Measurements from ENCODE around the gene CECR2.

CECR2 gene

GRCh38 chr22:17471886-17472535 lies 102.8 kb downstream of the CECR2 start:
- H3K27me3 ChIP-seq (ENCODE audit: control insufficient read depth, low read length), result no peaks in the 10 kb centered on the region
- no peak overlapping the region for H3K27ac ChIP-seq (ENCODE audit: low read depth, low read length)
- H3K79me2 ChIP-seq (ENCODE audit: control insufficient read depth, low read length), result peaks cover 36% of the 10 kb centered on the region
- H3F3A ChIP-seq (ENCODE audit: control insufficient read depth, insufficient read depth), result no peaks in the 10 kb centered on the region
- H3K9me3 ChIP-seq (ENCODE audit: control insufficient read depth, insufficient read depth, low read length), result no peaks in the 10 kb centered on the region
- H3K9me2 ChIP-seq (replicated peaks; ENCODE audit: control insufficient read depth, low read length), result no peaks in the 10 kb centered on the region
- TF ChIP-seq EZH2phosphoT487 (IDR thresholded peaks at IDR 0.05; ENCODE audit: borderline replicate concordance, low read length), result no peak
- TF ChIP-seq, protein P1, sequence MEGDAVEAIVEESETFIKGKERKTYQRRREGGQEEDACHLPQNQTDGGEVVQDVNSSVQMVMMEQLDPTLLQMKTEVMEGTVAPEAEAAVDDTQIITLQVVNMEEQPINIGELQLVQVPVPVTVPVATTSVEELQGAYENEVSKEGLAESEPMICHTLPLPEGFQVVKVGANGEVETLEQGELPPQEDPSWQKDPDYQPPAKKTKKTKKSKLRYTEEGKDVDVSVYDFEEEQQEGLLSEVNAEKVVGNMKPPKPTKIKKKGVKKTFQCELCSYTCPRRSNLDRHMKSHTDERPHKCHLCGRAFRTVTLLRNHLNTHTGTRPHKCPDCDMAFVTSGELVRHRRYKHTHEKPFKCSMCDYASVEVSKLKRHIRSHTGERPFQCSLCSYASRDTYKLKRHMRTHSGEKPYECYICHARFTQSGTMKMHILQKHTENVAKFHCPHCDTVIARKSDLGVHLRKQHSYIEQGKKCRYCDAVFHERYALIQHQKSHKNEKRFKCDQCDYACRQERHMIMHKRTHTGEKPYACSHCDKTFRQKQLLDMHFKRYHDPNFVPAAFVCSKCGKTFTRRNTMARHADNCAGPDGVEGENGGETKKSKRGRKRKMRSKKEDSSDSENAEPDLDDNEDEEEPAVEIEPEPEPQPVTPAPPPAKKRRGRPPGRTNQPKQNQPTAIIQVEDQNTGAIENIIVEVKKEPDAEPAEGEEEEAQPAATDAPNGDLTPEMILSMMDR (IDR thresholded peaks at IDR 0.05; ENCODE audit: low read depth, low read length, poor library complexity, severe bottlenecking), result no peak
- no peaks in the 10 kb centered on the region for H3K36me3 ChIP-seq (ENCODE audit: control insufficient read depth, low read length)
- no peak overlapping the region for H3K4me3 ChIP-seq (ENCODE audit: low read length)
- peaks cover 18% of the 10 kb centered on the region for H3K4me1 ChIP-seq (ENCODE audit: control insufficient read depth, low read length)
- H4K20me1 ChIP-seq (ENCODE audit: control insufficient read depth, insufficient read depth, low read depth, low read length), result no peaks in the 10 kb centered on the region
- no peak overlapping the region for H3K4me2 ChIP-seq (ENCODE audit: low read length)

DNA sequence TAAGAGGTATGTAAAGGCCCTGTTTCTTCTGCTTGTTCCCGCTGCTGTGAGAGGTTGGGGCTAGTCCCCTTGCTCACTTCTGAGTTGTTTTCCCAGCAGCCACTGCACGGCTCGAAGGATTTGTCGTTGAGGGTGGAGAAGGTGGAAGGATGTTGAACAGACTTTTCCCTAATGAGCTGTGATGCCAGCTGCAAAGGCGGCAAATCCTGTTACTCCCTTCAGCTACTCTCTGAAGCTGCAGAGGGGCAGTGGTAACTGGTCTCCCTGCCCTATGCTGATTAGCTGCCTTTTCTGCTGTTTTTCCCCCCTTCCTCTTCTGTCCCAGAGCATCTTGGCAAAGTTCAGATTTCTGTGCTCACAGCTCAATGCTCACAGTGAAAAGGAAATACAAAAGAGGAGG lies 103.7 kb downstream of the CECR2 start:
- Histone ChIP-seq H3K79me2 (ENCODE audit: control insufficient read depth, low read length) (peaks cover 32% of the 10 kb centered on the region), H3K27me3 (ENCODE audit: control insufficient read depth, low read length) (no peaks in the 10 kb centered on the region), H3K9me2 (replicated peaks; ENCODE audit: control insufficient read depth, low read length) (no peaks in the 10 kb centered on the region), H3K4me2 (ENCODE audit: low read length) (no peak overlapping the region), H3K27ac (ENCODE audit: low read depth, low read length) (no peak overlapping the region), H4K20me1 (ENCODE audit: control insufficient read depth, insufficient read depth, low read depth, low read length) (no peaks in the 10 kb centered on the region), H3F3A (ENCODE audit: control insufficient read depth, insufficient read depth) (no peaks in the 10 kb centered on the region), H3K36me3 (ENCODE audit: control insufficient read depth, low read length) (no peaks in the 10 kb centered on the region), H3K4me3 (ENCODE audit: low read length) (no peak overlapping the region), H3K9me3 (ENCODE audit: control insufficient read depth, insufficient read depth, low read length) (no peaks in the 10 kb centered on the region), H3K4me1 (ENCODE audit: control insufficient read depth, low read length) (peaks cover 18% of the 10 kb centered on the region)
- TF ChIP-seq, protein P1 (IDR thresholded peaks at IDR 0.05; ENCODE audit: low read depth, low read length, poor library complexity, severe bottlenecking), result no peak
- no peak for TF ChIP-seq EZH2phosphoT487 (IDR thresholded peaks at IDR 0.05; ENCODE audit: borderline replicate concordance, low read length)

DNA sequence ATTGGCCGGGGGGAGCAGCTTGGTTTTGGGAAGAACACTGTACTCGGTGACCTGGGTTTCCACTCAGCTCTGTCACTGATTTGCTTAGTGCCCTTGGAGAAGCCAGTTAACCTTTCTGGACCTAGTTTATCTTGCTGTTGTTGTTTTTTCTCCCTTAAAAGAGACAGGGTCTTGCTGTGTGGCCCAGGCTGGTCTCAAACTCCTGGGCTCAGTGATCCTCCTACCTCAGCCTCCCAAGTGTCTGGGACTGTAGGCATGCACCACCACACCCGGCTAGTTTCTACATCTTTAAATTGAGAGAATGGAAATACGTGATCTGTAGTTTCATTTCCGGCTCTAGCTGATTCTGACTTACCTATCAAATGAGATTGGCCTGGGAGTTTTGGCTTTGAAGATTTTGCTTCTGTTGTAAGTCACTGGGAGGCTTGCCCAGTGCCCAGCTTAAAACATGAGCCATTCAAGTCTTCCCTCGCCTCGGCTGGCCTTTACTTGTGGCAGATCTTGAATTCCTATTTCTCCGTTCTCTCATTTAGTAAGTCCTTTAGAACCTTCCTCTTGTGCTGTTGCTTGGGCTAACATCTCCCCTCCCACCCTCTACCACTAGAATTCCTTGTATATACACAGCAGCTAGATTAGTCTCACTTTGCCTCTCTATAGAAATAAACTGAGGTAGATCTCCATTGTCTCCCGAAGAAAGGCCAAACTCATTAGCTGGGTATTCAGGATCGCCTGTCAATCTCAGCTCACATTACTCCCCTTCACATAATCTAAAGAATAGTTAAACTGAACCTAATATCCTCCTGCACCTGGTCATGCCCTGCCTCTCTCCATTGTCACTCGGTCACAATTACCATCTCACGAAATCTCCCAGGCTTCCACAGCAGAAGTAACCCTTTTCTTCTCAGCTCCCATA lies 106.3 kb downstream of the CECR2 start:
- Histone ChIP-seq H3K9me3 (ENCODE audit: control insufficient read depth, insufficient read depth, low read length) (no peaks in the 10 kb centered on the region), H3K36me3 (ENCODE audit: control insufficient read depth, low read length) (no peaks in the 10 kb centered on the region)

More for the DNA sequence above, 106.3 kb downstream of the CECR2 start:
- Histone ChIP-seq H4K20me1 (ENCODE audit: control insufficient read depth, insufficient read depth, low read depth, low read length) (no peaks in the 10 kb centered on the region), H3K79me2 (ENCODE audit: control insufficient read depth, low read length) (peaks cover 19% of the 10 kb centered on the region), H3K4me2 (ENCODE audit: low read length) (no peak overlapping the region), H3K4me1 (ENCODE audit: control insufficient read depth, low read length) (peaks cover 21% of the 10 kb centered on the region), H3K4me3 (ENCODE audit: low read length) (no peak overlapping the region), H3K27ac (ENCODE audit: low read depth, low read length) (no peak overlapping the region), H3K9me2 (replicated peaks; ENCODE audit: control insufficient read depth, low read length) (no peaks in the 10 kb centered on the region), H3F3A (ENCODE audit: control insufficient read depth, insufficient read depth) (no peaks in the 10 kb centered on the region), H3K27me3 (ENCODE audit: control insufficient read depth, low read length) (no peaks in the 10 kb centered on the region)
- TF ChIP-seq EZH2phosphoT487 (IDR thresholded peaks at IDR 0.05; ENCODE audit: borderline replicate concordance, low read length), result no peak
- TF ChIP-seq, protein P1 (IDR thresholded peaks at IDR 0.05; ENCODE audit: low read depth, low read length, poor library complexity, severe bottlenecking), result no peak

Data from DOHH2 (cell line).